Measurements from ENCODE around the gene PCDHB14.
"Not testable (repeated sequence)": the region's sequence is repeated elsewhere in the genome, so short reads cannot be mapped to it uniquely, and the experiment has no call there.

- TF ChIP-seq, protein P1, sequence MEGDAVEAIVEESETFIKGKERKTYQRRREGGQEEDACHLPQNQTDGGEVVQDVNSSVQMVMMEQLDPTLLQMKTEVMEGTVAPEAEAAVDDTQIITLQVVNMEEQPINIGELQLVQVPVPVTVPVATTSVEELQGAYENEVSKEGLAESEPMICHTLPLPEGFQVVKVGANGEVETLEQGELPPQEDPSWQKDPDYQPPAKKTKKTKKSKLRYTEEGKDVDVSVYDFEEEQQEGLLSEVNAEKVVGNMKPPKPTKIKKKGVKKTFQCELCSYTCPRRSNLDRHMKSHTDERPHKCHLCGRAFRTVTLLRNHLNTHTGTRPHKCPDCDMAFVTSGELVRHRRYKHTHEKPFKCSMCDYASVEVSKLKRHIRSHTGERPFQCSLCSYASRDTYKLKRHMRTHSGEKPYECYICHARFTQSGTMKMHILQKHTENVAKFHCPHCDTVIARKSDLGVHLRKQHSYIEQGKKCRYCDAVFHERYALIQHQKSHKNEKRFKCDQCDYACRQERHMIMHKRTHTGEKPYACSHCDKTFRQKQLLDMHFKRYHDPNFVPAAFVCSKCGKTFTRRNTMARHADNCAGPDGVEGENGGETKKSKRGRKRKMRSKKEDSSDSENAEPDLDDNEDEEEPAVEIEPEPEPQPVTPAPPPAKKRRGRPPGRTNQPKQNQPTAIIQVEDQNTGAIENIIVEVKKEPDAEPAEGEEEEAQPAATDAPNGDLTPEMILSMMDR (IDR thresholded peaks at IDR 0.05) = not testable (repeated sequence)
- TF ChIP-seq ZFX (IDR thresholded peaks at IDR 0.05; ENCODE audit: borderline replicate concordance) = not testable (repeated sequence)
Measured at GRCh38 chr5:141246971-141247370, 23.8 kb downstream of the PCDHB14 start.

All from 22Rv1 (cell line).